Subcutaneous adipose tissue (tissue), 4 donors: ENCODE results near the gene ZNF460. TPM values are rescaled to one million over a fixed set of nuclear protein-coding genes. Genes with fewer than 3 reads are reported as not detected.

Source experiments
- CTCF ChIP-seq: fragments of 450-650 bp; IDR thresholded peaks from one replicate; pipeline ENCODE4 v1.5.1; 2016; ENCODE audit warnings: low read depth, mild to moderate bottlenecking, control low read depth, antibody characterized with exemption, moderate library complexity
- total RNA-seq, 4 donors: library from RNA; depleted of rRNA; stranded (reverse); fragments of >200 nt; gene quantifications; one replicate each; pipeline ENCODE4 v1.1.0, GENCODE V29; 2016

The ZNF460 gene
- total RNA-seq: 10 to 100 TPM; 49.1 to 71.7 (median 61.1) TPM

GRCh38 chr19:57280165-57280961 lies at the start of gene ZNF460:
TSS of gene ZNF460 (plus strand) at chr19:57280485. CDS start at chr19:57280807, 322 bp downstream.
- TF ChIP-seq CTCF: no peak

GRCh38 chr19:57231686-57232085 lies 48.6 kb upstream of the ZNF460 start:
- no peak for TF ChIP-seq CTCF

GRCh38 chr19:57233207-57233606 lies 47.1 kb upstream of the ZNF460 start:
- no peak for TF ChIP-seq CTCF

GRCh38 chr19:57239982-57240310 lies 40.3 kb upstream of the ZNF460 start:
- TF ChIP-seq CTCF: no peak

GRCh38 chr19:57240311-57241090 lies 39.8 kb upstream of the ZNF460 start, which contains the start of gene ZNF805:
TSS of gene ZNF805 (plus strand) at chr19:57240632. CDS start at chr19:57240892, 260 bp downstream.
- TF ChIP-seq CTCF: no peak

GRCh38 chr19:57241176-57241575 lies 39.1 kb upstream of the ZNF460 start:
- TF ChIP-seq CTCF: no peak

GRCh38 chr19:57242821-57243220 lies 37.5 kb upstream of the ZNF460 start:
- no peak for TF ChIP-seq CTCF
